GM23338 (cell line): ENCODE measurements around the gene ACOXL. TPM values are rescaled to one million over a fixed set of nuclear protein-coding genes. Genes with fewer than 3 reads are reported as not detected.

Source experiments
- ATAC-seq: fragments of 200-7000 bp; cut with Tn5 transposase; 3 replicates; pipeline ENCODE4 v1.9.1; 2020
- DNase-seq: peaks from one replicate; pipeline ENCODE4 v3.0.0-alpha.2; 2015; ENCODE audit warnings: low spot score
- H2AFZ ChIP-seq: fragments of 200-600 bp; sonication (generic); 2 replicates; pipeline ENCODE4 v1.8.0; 2016; ENCODE audit warnings: antibody characterized with exemption, mild to moderate bottlenecking, moderate library complexity
- H3F3A ChIP-seq: fragments of 200-600 bp; sonication (generic); replicated peaks from 2 replicates; pipeline ENCODE4 v1.8.0; 2017; ENCODE audit warnings: antibody characterized with exemption, mixed run types, low read depth
- H3K27ac ChIP-seq: fragments of 200-600 bp; sonication (generic); 2 replicates; pipeline ENCODE4 v1.6.1; 2016; ENCODE audit warnings: low read depth
- H3K27me3 ChIP-seq: fragments of 200-600 bp; sonication (generic); 2 replicates; pipeline ENCODE4 v1.8.0; 2016; ENCODE audit warnings: mild to moderate bottlenecking, mixed run types, moderate library complexity; ENCODE audit not compliant: insufficient read depth
- H3K36me3 ChIP-seq: fragments of 200-600 bp; sonication (generic); 2 replicates; pipeline ENCODE4 v1.8.0; 2016; ENCODE audit warnings: mild to moderate bottlenecking; ENCODE audit not compliant: insufficient read depth
- H3K4me1 ChIP-seq: fragments of 200-600 bp; sonication (generic); 2 replicates; pipeline ENCODE4 v1.8.0; 2016; ENCODE audit warnings: mild to moderate bottlenecking, moderate library complexity; ENCODE audit not compliant: insufficient read depth
- H3K4me2 ChIP-seq: fragments of 200-600 bp; sonication (generic); 2 replicates; pipeline ENCODE4 v1.7.1; 2017; ENCODE audit warnings: mixed run types
- H3K4me3 ChIP-seq: fragments of 200-600 bp; sonication (generic); 2 replicates; pipeline ENCODE4 v1.6.1; 2016; ENCODE audit warnings: mixed run types
- H3K79me2 ChIP-seq: fragments of 200-600 bp; sonication (generic); replicated peaks from 2 replicates; pipeline ENCODE4 v1.8.0; 2017; ENCODE audit warnings: mild to moderate bottlenecking; ENCODE audit not compliant: insufficient read depth
- H3K9me2 ChIP-seq: fragments of 200-600 bp; sonication (generic); 2 replicates; pipeline ENCODE4 v1.8.0; 2017; ENCODE audit not compliant: insufficient read depth
- H4K20me1 ChIP-seq: fragments of 200-600 bp; sonication (generic); replicated peaks from 2 replicates; pipeline ENCODE4 v1.8.0; 2017; ENCODE audit warnings: mild to moderate bottlenecking; ENCODE audit not compliant: insufficient read depth
- H3K27ac Mint-ChIP-seq: 2 replicates; pipeline ENCODE4 v1.8.0; 2020; ENCODE audit warnings: inconsistent platforms, mild to moderate bottlenecking, moderate library complexity, mixed read lengths
- H3K27me3 Mint-ChIP-seq: 3 replicates; pipeline ENCODE4 v1.8.0; 2022; ENCODE audit warnings: low read depth, mild to moderate bottlenecking, moderate library complexity, mixed read lengths, inconsistent platforms; ENCODE audit not compliant: insufficient read depth, poor library complexity
- H3K36me3 Mint-ChIP-seq: 3 replicates; pipeline ENCODE4 v1.8.0; 2021; ENCODE audit warnings: low read depth, mild to moderate bottlenecking, inconsistent platforms, moderate library complexity, mixed read lengths
- H3K4me1 Mint-ChIP-seq: 3 replicates; pipeline ENCODE4 v1.8.0; 2020; ENCODE audit warnings: mild to moderate bottlenecking, inconsistent platforms, mixed read lengths
- H3K4me3 Mint-ChIP-seq: 3 replicates; pipeline ENCODE4 v1.8.0; 2021; ENCODE audit warnings: moderate library complexity, mild to moderate bottlenecking, inconsistent platforms, mixed read lengths
- H3K9me3 Mint-ChIP-seq: 3 replicates; pipeline ENCODE4 v1.8.0; 2020; ENCODE audit warnings: moderate library complexity, mild to moderate bottlenecking, inconsistent platforms, mixed read lengths
- CREB1 ChIP-seq: fragments of 250-450 bp; sonication (Bioruptor Pico); IDR thresholded peaks from 2 replicates; pipeline ENCODE4 v1.5.0; 2020; ENCODE audit warnings: low read depth, mild to moderate bottlenecking, moderate library complexity
- EZH2 ChIP-seq: fragments of 200-600 bp; sonication (generic); IDR thresholded peaks from one replicate; pipeline ENCODE4 v1.8.0; 2017; ENCODE audit warnings: antibody characterized with exemption, mild to moderate bottlenecking, low read depth; ENCODE audit not compliant: unreplicated experiment
- EZH2phosphoT487 ChIP-seq: fragments of 200-600 bp; sonication (generic); IDR thresholded peaks from one replicate; pipeline ENCODE4 v1.8.1; 2018; ENCODE audit warnings: antibody characterized with exemption; ENCODE audit not compliant: unreplicated experiment
- JUNB ChIP-seq: IDR thresholded peaks from one replicate; pipeline ENCODE4 v1.6.1; 2016; ENCODE audit warnings: antibody characterized with exemption; ENCODE audit not compliant: unreplicated experiment
- NANOG ChIP-seq: IDR thresholded peaks from 2 replicates; pipeline ENCODE4 v1.6.1; 2016; ENCODE audit warnings: antibody characterized with exemption, borderline replicate concordance
- POLR2AphosphoS5 ChIP-seq: IDR thresholded peaks from 2 replicates; pipeline ENCODE4 v1.6.1; 2016; ENCODE audit warnings: antibody characterized with exemption, low read depth
- STAT1 ChIP-seq: IDR thresholded peaks from one replicate; pipeline ENCODE4 v1.6.1; 2016; ENCODE audit warnings: antibody characterized with exemption; ENCODE audit not compliant: unreplicated experiment
- ZNF114 ChIP-seq: fragments of 250-450 bp; sonication (Bioruptor Pico); IDR thresholded peaks from 2 replicates; pipeline ENCODE4 v1.5.0; 2020; ENCODE audit warnings: mild to moderate bottlenecking, moderate library complexity
- ZNF331 ChIP-seq: fragments of 250-450 bp; sonication (Bioruptor Pico); IDR thresholded peaks from 2 replicates; pipeline ENCODE4 v1.5.0; 2020; ENCODE audit warnings: low read depth, mild to moderate bottlenecking, moderate library complexity
- polyA plus RNA-seq: library from polyadenylated mRNA; unstranded; fragments of >200 nt; fragmentation: Nextera tagmentation; extraction: Ambion mirVana; gene quantifications from 2 replicates; pipeline ENCODE4 v1.2.1, GENCODE V29; 2016
- total RNA-seq: library from RNA; depleted of rRNA; stranded (reverse); fragments of >200 nt; shearing (Covaris generic); gene quantifications from 2 replicates; pipeline ENCODE4 v1.2.3, GENCODE V29; 2014
- TF ChIP-seq, protein P1 (sequence below): IDR thresholded peaks from one replicate; pipeline ENCODE4 v1.6.1; 2018; ENCODE audit warnings: antibody characterized with exemption; ENCODE audit not compliant: unreplicated experiment
- TF ChIP-seq, protein P2 (sequence below): fragments of 250-450 bp; sonication (Bioruptor Pico); IDR thresholded peaks from 2 replicates; pipeline ENCODE4 v1.5.0; 2020; ENCODE audit warnings: mild to moderate bottlenecking, moderate library complexity
- TF ChIP-seq, protein P3 (sequence below), 2 experiments: fragments of 200-600 bp in 1 of 2; sonication (generic) in 1 of 2; conservative IDR thresholded peaks; 2 replicates each; pipeline versions ENCODE4 v1.5.1 to v1.6.1; 2016 to 2017; ENCODE audit warnings: antibody characterized with exemption in 2 of 2, low read depth in 2 of 2, mild to moderate bottlenecking in 2 of 2, moderate library complexity in 1 of 2
- TF ChIP-seq, protein P4 (sequence below): IDR thresholded peaks from 2 replicates; pipeline ENCODE4 v1.6.1; 2016; ENCODE audit warnings: antibody characterized with exemption

Gene ACOXL
- total and polyA plus RNA-seq, 2 experiments from 2014 or later: 9.0 to 14.7 TPM

DNA sequence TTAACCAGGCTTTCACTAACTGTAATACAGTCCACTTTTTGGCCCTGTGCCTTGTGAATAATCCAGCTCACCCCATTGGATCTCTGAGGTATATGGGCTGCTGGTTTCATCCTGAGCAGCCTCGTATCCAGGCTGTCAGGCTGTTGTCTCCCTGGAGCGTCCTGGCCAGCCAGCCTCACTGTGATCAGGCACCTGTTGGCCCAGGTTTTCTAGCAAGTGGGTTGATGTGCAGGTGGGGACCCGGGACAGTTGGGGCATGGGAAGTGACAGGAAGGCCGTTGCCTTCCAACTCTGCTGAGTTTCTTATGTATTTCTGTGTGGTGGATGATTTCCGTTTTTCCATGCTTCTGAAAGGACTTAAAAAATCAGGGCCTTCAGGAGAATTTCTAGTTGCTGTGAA, 132.4 kb downstream of the ACOXL start:
- no peaks in the 10 kb centered on the region for H3K79me2 ChIP-seq
- no peak overlapping the region for H2AFZ ChIP-seq
- 0 out of 2 replicates have a peak, but pooled peaks cover 2% of the 10 kb centered on the region for H3F3A ChIP-seq
- H3K9me2 ChIP-seq: no peaks in the 10 kb centered on the region
- H3K27ac Mint-ChIP-seq: no peak overlapping the region
- H3K27me3 Mint-ChIP-seq: peaks cover 11% of the 10 kb centered on the region
- no peaks in the 10 kb centered on the region for H3K27me3 ChIP-seq
- TF ChIP-seq JUNB (no peak), NANOG (no peak), POLR2AphosphoS5 (no peak), ZNF331 (no peak), CREB1 (CRISPR knock-in tag) (no peak), ZNF114 (CRISPR knock-in tag) (no peak), STAT1 (no peak), EZH2 (no peak), EZH2phosphoT487 (no peak)
- TF ChIP-seq, protein P1, sequence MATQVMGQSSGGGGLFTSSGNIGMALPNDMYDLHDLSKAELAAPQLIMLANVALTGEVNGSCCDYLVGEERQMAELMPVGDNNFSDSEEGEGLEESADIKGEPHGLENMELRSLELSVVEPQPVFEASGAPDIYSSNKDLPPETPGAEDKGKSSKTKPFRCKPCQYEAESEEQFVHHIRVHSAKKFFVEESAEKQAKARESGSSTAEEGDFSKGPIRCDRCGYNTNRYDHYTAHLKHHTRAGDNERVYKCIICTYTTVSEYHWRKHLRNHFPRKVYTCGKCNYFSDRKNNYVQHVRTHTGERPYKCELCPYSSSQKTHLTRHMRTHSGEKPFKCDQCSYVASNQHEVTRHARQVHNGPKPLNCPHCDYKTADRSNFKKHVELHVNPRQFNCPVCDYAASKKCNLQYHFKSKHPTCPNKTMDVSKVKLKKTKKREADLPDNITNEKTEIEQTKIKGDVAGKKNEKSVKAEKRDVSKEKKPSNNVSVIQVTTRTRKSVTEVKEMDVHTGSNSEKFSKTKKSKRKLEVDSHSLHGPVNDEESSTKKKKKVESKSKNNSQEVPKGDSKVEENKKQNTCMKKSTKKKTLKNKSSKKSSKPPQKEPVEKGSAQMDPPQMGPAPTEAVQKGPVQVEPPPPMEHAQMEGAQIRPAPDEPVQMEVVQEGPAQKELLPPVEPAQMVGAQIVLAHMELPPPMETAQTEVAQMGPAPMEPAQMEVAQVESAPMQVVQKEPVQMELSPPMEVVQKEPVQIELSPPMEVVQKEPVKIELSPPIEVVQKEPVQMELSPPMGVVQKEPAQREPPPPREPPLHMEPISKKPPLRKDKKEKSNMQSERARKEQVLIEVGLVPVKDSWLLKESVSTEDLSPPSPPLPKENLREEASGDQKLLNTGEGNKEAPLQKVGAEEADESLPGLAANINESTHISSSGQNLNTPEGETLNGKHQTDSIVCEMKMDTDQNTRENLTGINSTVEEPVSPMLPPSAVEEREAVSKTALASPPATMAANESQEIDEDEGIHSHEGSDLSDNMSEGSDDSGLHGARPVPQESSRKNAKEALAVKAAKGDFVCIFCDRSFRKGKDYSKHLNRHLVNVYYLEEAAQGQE: no peak
- TF ChIP-seq, protein P2, sequence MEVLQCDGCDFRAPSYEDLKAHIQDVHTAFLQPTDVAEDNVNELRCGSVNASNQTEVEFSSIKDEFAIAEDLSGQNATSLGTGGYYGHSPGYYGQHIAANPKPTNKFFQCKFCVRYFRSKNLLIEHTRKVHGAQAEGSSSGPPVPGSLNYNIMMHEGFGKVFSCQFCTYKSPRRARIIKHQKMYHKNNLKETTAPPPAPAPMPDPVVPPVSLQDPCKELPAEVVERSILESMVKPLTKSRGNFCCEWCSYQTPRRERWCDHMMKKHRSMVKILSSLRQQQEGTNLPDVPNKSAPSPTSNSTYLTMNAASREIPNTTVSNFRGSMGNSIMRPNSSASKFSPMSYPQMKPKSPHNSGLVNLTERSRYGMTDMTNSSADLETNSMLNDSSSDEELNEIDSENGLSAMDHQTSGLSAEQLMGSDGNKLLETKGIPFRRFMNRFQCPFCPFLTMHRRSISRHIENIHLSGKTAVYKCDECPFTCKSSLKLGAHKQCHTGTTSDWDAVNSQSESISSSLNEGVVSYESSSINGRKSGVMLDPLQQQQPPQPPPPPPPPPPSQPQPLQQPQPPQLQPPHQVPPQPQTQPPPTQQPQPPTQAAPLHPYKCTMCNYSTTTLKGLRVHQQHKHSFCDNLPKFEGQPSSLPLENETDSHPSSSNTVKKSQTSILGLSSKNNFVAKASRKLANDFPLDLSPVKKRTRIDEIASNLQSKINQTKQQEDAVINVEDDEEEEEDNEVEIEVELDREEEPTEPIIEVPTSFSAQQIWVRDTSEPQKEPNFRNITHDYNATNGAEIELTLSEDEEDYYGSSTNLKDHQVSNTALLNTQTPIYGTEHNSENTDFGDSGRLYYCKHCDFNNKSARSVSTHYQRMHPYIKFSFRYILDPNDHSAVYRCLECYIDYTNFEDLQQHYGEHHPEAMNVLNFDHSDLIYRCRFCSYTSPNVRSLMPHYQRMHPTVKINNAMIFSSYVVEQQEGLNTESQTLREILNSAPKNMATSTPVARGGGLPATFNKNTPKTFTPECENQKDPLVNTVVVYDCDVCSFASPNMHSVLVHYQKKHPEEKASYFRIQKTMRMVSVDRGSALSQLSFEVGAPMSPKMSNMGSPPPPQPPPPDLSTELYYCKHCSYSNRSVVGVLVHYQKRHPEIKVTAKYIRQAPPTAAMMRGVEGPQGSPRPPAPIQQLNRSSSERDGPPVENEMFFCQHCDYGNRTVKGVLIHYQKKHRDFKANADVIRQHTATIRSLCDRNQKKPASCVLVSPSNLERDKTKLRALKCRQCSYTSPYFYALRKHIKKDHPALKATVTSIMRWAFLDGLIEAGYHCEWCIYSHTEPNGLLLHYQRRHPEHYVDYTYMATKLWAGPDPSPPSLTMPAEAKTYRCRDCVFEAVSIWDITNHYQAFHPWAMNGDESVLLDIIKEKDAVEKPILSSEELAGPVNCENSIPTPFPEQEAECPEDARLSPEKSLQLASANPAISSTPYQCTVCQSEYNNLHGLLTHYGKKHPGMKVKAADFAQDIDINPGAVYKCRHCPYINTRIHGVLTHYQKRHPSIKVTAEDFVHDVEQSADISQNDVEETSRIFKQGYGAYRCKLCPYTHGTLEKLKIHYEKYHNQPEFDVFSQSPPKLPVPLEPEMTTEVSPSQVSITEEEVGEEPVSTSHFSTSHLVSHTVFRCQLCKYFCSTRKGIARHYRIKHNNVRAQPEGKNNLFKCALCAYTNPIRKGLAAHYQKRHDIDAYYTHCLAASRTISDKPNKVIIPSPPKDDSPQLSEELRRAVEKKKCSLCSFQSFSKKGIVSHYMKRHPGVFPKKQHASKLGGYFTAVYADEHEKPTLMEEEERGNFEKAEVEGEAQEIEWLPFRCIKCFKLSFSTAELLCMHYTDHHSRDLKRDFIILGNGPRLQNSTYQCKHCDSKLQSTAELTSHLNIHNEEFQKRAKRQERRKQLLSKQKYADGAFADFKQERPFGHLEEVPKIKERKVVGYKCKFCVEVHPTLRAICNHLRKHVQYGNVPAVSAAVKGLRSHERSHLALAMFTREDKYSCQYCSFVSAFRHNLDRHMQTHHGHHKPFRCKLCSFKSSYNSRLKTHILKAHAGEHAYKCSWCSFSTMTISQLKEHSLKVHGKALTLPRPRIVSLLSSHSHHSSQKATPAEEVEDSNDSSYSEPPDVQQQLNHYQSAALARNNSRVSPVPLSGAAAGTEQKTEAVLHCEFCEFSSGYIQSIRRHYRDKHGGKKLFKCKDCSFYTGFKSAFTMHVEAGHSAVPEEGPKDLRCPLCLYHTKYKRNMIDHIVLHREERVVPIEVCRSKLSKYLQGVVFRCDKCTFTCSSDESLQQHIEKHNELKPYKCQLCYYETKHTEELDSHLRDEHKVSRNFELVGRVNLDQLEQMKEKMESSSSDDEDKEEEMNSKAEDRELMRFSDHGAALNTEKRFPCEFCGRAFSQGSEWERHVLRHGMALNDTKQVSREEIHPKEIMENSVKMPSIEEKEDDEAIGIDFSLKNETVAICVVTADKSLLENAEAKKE (CRISPR knock-in tag): no peak
- TF ChIP-seq, protein P3, sequence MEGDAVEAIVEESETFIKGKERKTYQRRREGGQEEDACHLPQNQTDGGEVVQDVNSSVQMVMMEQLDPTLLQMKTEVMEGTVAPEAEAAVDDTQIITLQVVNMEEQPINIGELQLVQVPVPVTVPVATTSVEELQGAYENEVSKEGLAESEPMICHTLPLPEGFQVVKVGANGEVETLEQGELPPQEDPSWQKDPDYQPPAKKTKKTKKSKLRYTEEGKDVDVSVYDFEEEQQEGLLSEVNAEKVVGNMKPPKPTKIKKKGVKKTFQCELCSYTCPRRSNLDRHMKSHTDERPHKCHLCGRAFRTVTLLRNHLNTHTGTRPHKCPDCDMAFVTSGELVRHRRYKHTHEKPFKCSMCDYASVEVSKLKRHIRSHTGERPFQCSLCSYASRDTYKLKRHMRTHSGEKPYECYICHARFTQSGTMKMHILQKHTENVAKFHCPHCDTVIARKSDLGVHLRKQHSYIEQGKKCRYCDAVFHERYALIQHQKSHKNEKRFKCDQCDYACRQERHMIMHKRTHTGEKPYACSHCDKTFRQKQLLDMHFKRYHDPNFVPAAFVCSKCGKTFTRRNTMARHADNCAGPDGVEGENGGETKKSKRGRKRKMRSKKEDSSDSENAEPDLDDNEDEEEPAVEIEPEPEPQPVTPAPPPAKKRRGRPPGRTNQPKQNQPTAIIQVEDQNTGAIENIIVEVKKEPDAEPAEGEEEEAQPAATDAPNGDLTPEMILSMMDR (conservative IDR thresholded peaks at IDR 0.05; ENCODE audit: low read depth in 2 of 2): no peak
- TF ChIP-seq, protein P4, sequence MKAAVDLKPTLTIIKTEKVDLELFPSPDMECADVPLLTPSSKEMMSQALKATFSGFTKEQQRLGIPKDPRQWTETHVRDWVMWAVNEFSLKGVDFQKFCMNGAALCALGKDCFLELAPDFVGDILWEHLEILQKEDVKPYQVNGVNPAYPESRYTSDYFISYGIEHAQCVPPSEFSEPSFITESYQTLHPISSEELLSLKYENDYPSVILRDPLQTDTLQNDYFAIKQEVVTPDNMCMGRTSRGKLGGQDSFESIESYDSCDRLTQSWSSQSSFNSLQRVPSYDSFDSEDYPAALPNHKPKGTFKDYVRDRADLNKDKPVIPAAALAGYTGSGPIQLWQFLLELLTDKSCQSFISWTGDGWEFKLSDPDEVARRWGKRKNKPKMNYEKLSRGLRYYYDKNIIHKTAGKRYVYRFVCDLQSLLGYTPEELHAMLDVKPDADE: no peak
- no peaks in the 10 kb centered on the region for H3K9me3 Mint-ChIP-seq
- H4K20me1 ChIP-seq: no peaks in the 10 kb centered on the region
- ATAC-seq: no peak
- H3K36me3 Mint-ChIP-seq: no peaks in the 10 kb centered on the region; the same call in 1 of the 3 replicates
- peaks cover 18% of the 10 kb centered on the region for H3K4me1 ChIP-seq
- H3K4me3 Mint-ChIP-seq: no peak overlapping the region
- DNase-seq: no peak
- peaks cover 30% of the 10 kb centered on the region for H3K4me1 Mint-ChIP-seq
- no peak overlapping the region for H3K4me3 ChIP-seq
- H3K36me3 ChIP-seq: no peaks in the 10 kb centered on the region
- H3K4me2 ChIP-seq: no peak overlapping the region
- H3K27ac ChIP-seq: no peak overlapping the region
